ENCODE data around the gene COMMD9.

COMMD9 gene

DNA sequence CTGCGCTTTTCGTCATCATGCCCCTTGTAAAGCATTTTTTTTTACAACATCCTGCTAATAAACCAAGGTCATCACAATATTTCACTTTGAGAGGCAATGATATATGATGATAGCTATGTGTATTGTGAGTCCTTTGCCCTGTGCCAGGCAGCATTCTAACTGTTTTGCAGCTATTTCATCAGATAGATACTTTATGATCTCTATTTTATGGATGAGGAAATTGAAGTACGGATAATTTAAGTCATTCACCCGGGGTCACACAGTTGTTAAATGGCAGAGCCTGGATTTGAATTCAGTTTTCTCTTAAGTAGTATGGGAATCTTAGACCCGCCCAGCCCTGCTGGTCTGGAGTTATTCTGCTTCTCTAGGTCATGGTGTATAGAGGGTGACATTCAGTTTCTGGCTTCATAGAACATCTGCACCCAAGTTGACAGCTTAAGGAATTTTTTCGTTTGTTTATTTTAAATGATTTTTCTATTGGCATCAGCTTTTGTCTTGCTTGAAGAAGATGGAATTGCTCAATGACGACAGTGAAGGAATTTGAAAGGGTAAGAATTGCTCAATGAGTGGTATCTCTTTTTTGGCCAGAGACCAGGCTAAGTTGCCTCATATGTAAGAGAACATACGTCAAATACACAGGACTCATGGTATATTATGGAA is 7.8 kb upstream of the COMMD9 start:
- H2AFZ ChIP-seq (ENCODE audit: insufficient read depth, low read length, poor library complexity), result no peak overlapping the region
- no CpG with 5 or more reads among the region's 8 CpGs for WGBS (ENCODE audit: extremely low coverage, insufficient coverage, insufficient read length)
- peak in 1 of 2 donors; percentile 34 for DNase-seq

DNA sequence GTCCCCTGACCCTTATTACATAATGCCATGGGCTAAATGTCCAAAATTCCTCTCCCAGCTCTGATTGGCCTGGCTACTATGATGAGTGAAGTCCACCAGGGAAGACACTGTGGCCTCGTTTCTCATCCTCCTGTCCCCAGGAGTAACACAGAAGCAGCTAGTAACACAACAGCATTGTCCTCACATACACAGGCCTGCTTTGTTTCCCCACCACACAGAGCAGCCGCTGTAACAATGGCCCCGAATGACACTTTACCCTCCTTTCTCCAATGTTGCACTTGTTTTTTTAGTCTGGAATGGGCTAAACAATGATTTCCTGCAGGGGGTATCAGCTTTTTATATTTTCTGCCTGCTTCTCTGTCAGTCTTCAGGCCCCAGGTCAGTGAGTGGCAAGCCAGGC is 6.7 kb upstream of the COMMD9 start, which contains the start of gene PRR5L:
TSS of gene PRR5L (plus strand) at position 363 of the 400 bp plus-strand sequence. CDS start 104,834 bp downstream, outside the sequence.
- H3K4me2 ChIP-seq (ENCODE audit: low read length), result no peak within 1 kb of the TSS
- DNase-seq, result no peak
- H3K4ac ChIP-seq (ENCODE audit: low read depth, low read length), result no peak within 1 kb of the TSS
- no peak within 1 kb of the TSS for H4K8ac ChIP-seq (ENCODE audit: low read depth, low read length)
- no peak within 1 kb of the TSS for H2AFZ ChIP-seq (ENCODE audit: insufficient read depth, low read length, poor library complexity)
- no peaks in the 10 kb centered on the region for H3K79me2 ChIP-seq (ENCODE audit: control insufficient read depth, insufficient read depth, low read length, poor library complexity)
- no CpG with 5 or more reads among the region's 3 CpGs for WGBS (ENCODE audit: extremely low coverage, insufficient coverage, insufficient read length)
- no peaks in the 10 kb centered on the region for H3K36me3 ChIP-seq (ENCODE audit: control insufficient read depth in 1 of 2, insufficient read depth in 2 of 2, low read length in 2 of 2)
- H2AK5ac ChIP-seq (ENCODE audit: low read length), result no peak within 1 kb of the TSS
- H3K9ac ChIP-seq (ENCODE audit: low read length), result no peak within 1 kb of the TSS
- no peak within 1 kb of the TSS for H3K27ac ChIP-seq (ENCODE audit: low read depth, low read length)
- no peak within 1 kb of the TSS for H2BK12ac ChIP-seq (ENCODE audit: low read length)
- no peak within 1 kb of the TSS for H3K23ac ChIP-seq (ENCODE audit: low read length)
- no peak within 1 kb of the TSS for H3K18ac ChIP-seq (ENCODE audit: low read length)
- H2BK120ac ChIP-seq (ENCODE audit: insufficient read depth, low read length, poor library complexity), result no peak within 1 kb of the TSS
- peaks cover 1% of the 10 kb centered on the region for H3K9me3 ChIP-seq (ENCODE audit: insufficient read depth, low read depth, low read length)
- H3K4me1 ChIP-seq (ENCODE audit: control insufficient read depth in 1 of 2, insufficient read depth in 2 of 2, low read length in 2 of 2), result no peaks in the 10 kb centered on the region
- H4K12ac ChIP-seq (ENCODE audit: low read depth, low read length), result no peak within 1 kb of the TSS
- H3K14ac ChIP-seq (ENCODE audit: low read length), result no peak within 1 kb of the TSS
- H3K4me3 ChIP-seq (ENCODE audit: low read depth, low read length), result no peak within 1 kb of the TSS
- H3K27me3 ChIP-seq (ENCODE audit: insufficient read depth, low read length), result no peaks in the 10 kb centered on the region
- H2BK5ac ChIP-seq (ENCODE audit: low read depth, low read length, poor library complexity), result no peak within 1 kb of the TSS
- no peaks in the 10 kb centered on the region for H3K79me1 ChIP-seq (ENCODE audit: low read length)
- no peak within 1 kb of the TSS for H4K91ac ChIP-seq (ENCODE audit: low read depth, low read length)

More for the DNA sequence above, 7.8 kb upstream of the COMMD9 start:
- Histone ChIP-seq H2BK12ac (ENCODE audit: low read length) (no peak overlapping the region), H4K8ac (ENCODE audit: low read depth, low read length) (no peak overlapping the region), H2BK5ac (ENCODE audit: low read depth, low read length, poor library complexity) (no peak overlapping the region), H3K23ac (ENCODE audit: low read length) (no peak overlapping the region), H3K79me2 (ENCODE audit: control insufficient read depth, insufficient read depth, low read length, poor library complexity) (no peaks in the 10 kb centered on the region), H3K14ac (ENCODE audit: low read length) (no peak overlapping the region), H2BK120ac (ENCODE audit: insufficient read depth, low read length, poor library complexity) (no peak overlapping the region), H3K9me3 (ENCODE audit: insufficient read depth, low read depth, low read length) (peaks cover 1% of the 10 kb centered on the region), H3K27ac (ENCODE audit: low read depth, low read length) (no peak overlapping the region), H2AK5ac (ENCODE audit: low read length) (no peak overlapping the region), H3K9ac (ENCODE audit: low read length) (no peak overlapping the region), H4K91ac (ENCODE audit: low read depth, low read length) (no peak overlapping the region), H3K27me3 (ENCODE audit: insufficient read depth, low read length) (no peaks in the 10 kb centered on the region), H3K79me1 (ENCODE audit: low read length) (no peaks in the 10 kb centered on the region), H3K4me2 (ENCODE audit: low read length) (no peak overlapping the region), H3K4me3 (ENCODE audit: low read depth, low read length) (no peak overlapping the region), H3K4me1 (ENCODE audit: control insufficient read depth in 1 of 2, insufficient read depth in 2 of 2, low read length in 2 of 2) (no peaks in the 10 kb centered on the region), H3K36me3 (ENCODE audit: control insufficient read depth in 1 of 2, insufficient read depth in 2 of 2, low read length in 2 of 2) (no peaks in the 10 kb centered on the region), H3K18ac (ENCODE audit: low read length) (no peak overlapping the region), H4K12ac (ENCODE audit: low read depth, low read length) (no peak overlapping the region), H3K4ac (ENCODE audit: low read depth, low read length) (no peak overlapping the region)

DNA sequence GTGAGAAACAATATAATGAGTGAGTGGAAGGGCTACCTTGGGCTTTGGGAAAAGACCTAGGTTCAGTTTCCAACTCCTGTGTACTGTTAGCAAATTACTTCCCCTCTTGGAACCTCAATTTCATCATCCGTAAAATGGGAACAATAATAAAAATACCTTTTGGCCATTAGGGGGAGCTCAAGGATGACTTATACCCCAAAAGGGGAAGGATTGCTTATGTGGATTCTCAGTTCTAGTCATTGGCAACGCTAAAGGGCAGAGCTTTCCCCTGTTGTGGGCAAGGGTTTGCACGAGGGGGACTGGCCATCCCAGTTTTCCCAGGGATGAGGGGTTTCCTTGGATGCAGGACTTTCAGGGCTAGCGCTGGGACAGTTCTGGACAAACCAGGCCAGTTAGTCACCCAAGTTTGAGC is 3.1 kb upstream of the COMMD9 start:
- no peak overlapping the region for H3K14ac ChIP-seq (ENCODE audit: low read length)
- WGBS (ENCODE audit: extremely low coverage, insufficient coverage, insufficient read length), result no CpG with 5 or more reads among the region's 4 CpGs
- no peak overlapping the region for H4K12ac ChIP-seq (ENCODE audit: low read depth, low read length)
- H3K4me2 ChIP-seq (ENCODE audit: low read length), result no peak overlapping the region
- H3K9me3 ChIP-seq (ENCODE audit: insufficient read depth, low read depth, low read length), result peaks cover 1% of the 10 kb centered on the region
- H2BK5ac ChIP-seq (ENCODE audit: low read depth, low read length, poor library complexity), result no peak overlapping the region
- H3K36me3 ChIP-seq (ENCODE audit: control insufficient read depth in 1 of 2, insufficient read depth in 2 of 2, low read length in 2 of 2), result no peaks in the 10 kb centered on the region
- H3K18ac ChIP-seq (ENCODE audit: low read length), result no peak overlapping the region
- H4K8ac ChIP-seq (ENCODE audit: low read depth, low read length), result peak overlapping the region; percentile 35
- peak overlapping the region; percentile 9 for H3K9ac ChIP-seq (ENCODE audit: low read length)
- H3K79me1 ChIP-seq (ENCODE audit: low read length), result no peaks in the 10 kb centered on the region
- peak overlapping the region; percentile 17 for H2BK120ac ChIP-seq (ENCODE audit: insufficient read depth, low read length, poor library complexity)
- no peak overlapping the region for H3K23ac ChIP-seq (ENCODE audit: low read length)
- peak overlapping the region; percentile 69 for H2BK12ac ChIP-seq (ENCODE audit: low read length)
- H3K27ac ChIP-seq (ENCODE audit: low read depth, low read length), result no peak overlapping the region
- H3K27me3 ChIP-seq (ENCODE audit: insufficient read depth, low read length), result no peaks in the 10 kb centered on the region
- no peak overlapping the region for H2AK5ac ChIP-seq (ENCODE audit: low read length)
- H3K4ac ChIP-seq (ENCODE audit: low read depth, low read length), result no peak overlapping the region
- no peak overlapping the region for H4K91ac ChIP-seq (ENCODE audit: low read depth, low read length)
- peak in 1 of 2 donors; percentile 66 for DNase-seq
- no peak overlapping the region for H3K4me3 ChIP-seq (ENCODE audit: low read depth, low read length)
- H2AFZ ChIP-seq (ENCODE audit: insufficient read depth, low read length, poor library complexity), result peak overlapping the region; percentile 35
- no peaks in the 10 kb centered on the region for H3K79me2 ChIP-seq (ENCODE audit: control insufficient read depth, insufficient read depth, low read length, poor library complexity)
- peaks cover 0 to 2% of the 10 kb centered on the region in 2 experiments for H3K4me1 ChIP-seq (ENCODE audit: control insufficient read depth in 1 of 2, insufficient read depth in 2 of 2, low read length in 2 of 2)

DNA sequence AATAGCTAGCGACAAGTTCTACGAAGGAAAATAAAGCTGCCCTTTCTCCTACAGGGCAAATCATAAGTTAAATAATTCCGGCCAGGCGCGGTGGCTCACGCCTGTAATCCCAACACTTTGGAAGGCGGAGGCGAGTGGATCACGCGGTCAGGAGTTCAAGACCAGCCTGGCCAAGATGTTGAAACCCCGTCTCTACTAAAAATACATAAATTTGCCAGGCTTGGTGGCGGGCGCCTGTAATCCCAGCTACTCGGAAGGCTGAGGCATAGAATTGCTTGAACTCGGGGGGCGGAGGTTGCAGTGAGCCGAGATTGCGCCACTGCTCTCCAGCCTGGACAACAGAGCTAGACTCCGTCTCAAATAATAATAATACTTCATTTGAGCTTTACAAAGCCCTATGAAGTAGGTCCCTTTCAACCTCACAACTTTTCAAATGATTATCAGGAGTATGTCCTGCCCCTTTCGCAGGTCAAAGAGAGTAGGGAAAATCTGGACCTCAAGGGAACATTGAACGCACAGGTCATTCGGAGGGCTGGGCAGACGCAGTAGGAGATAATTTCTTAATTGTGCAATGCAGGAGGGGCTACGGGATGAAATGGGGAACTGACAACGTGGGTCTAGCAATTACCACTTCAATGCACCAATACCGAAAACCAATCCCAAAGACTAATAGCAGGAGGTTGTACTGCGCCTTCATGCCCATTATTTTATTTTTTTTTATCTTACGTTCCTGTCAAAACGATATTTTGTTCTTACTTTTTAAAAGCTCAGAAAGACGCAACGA is 590 bp downstream of the COMMD9 start:
- Histone ChIP-seq H4K8ac (ENCODE audit: low read depth, low read length) (peak overlapping the region; percentile 77), H2AFZ (ENCODE audit: insufficient read depth, low read length, poor library complexity) (peak overlapping the region; percentile 67), H3K4me1 (ENCODE audit: control insufficient read depth in 1 of 2, insufficient read depth in 2 of 2, low read length in 2 of 2) (peaks cover 0 to 2% of the 10 kb centered on the region in 2 experiments), H4K12ac (ENCODE audit: low read depth, low read length) (no peak overlapping the region), H2BK5ac (ENCODE audit: low read depth, low read length, poor library complexity) (no peak overlapping the region), H3K9ac (ENCODE audit: low read length) (peak overlapping the region; percentile 81), H2AK5ac (ENCODE audit: low read length) (no peak overlapping the region), H3K14ac (ENCODE audit: low read length) (peak overlapping the region; percentile 29), H3K23ac (ENCODE audit: low read length) (no peak overlapping the region), H3K36me3 (ENCODE audit: control insufficient read depth in 1 of 2, insufficient read depth in 2 of 2, low read length in 2 of 2) (no peaks in the 10 kb centered on the region), H3K4me3 (ENCODE audit: low read depth, low read length) (peak overlapping the region; percentile 81), H3K27me3 (ENCODE audit: insufficient read depth, low read length) (no peaks in the 10 kb centered on the region), H3K18ac (ENCODE audit: low read length) (no peak overlapping the region), H4K91ac (ENCODE audit: low read depth, low read length) (no peak overlapping the region), H3K4me2 (ENCODE audit: low read length) (peak overlapping the region; percentile 96), H2BK120ac (ENCODE audit: insufficient read depth, low read length, poor library complexity) (no peak overlapping the region), H3K9me3 (ENCODE audit: insufficient read depth, low read depth, low read length) (no peaks in the 10 kb centered on the region), H3K79me2 (ENCODE audit: control insufficient read depth, insufficient read depth, low read length, poor library complexity) (no peaks in the 10 kb centered on the region), H3K79me1 (ENCODE audit: low read length) (no peaks in the 10 kb centered on the region), H3K27ac (ENCODE audit: low read depth, low read length) (no peak overlapping the region), H3K4ac (ENCODE audit: low read depth, low read length) (no peak overlapping the region), H2BK12ac (ENCODE audit: low read length) (no peak overlapping the region)
- no CpG with 5 or more reads among the region's 31 CpGs for WGBS (ENCODE audit: extremely low coverage, insufficient coverage, insufficient read length)
- DNase-seq, result peak in 1 of 2 donors; percentile 45

Data from trophoblast cell (in vitro differentiated cells and primary cell).